H9 (cell line): ENCODE data around the gene ACACA. TPM values are rescaled to one million over a fixed set of nuclear protein-coding genes. Genes with fewer than 3 reads are reported as not detected.

Experiments used
- DNase-seq: peaks from one replicate; pipeline ENCODE4 v3.0.0-alpha.2; 2017
- H2AFZ ChIP-seq: one replicate; pipeline ENCODE4 v1.6.1; 2013; ENCODE audit warnings: mild to moderate bottlenecking, low read length, control low read depth, moderate library complexity
- H2AK5ac ChIP-seq: 2 replicates; pipeline ENCODE4 v1.6.1; 2013; ENCODE audit warnings: low read length, control low read depth, mixed read lengths; ENCODE audit not compliant: insufficient read length
- H2BK120ac ChIP-seq: one replicate; pipeline ENCODE4 v1.6.1; 2013; ENCODE audit warnings: low read depth, mild to moderate bottlenecking, low read length, control low read depth, inconsistent platforms; ENCODE audit not compliant: poor library complexity, severe bottlenecking
- H2BK12ac ChIP-seq: 2 replicates; pipeline ENCODE4 v1.6.1; 2013; ENCODE audit warnings: low read length, control low read depth, mixed read lengths, low read depth; ENCODE audit not compliant: insufficient read length
- H2BK15ac ChIP-seq: 2 replicates; pipeline ENCODE4 v1.6.1; 2013; ENCODE audit warnings: low read depth, low read length, control low read depth
- H2BK20ac ChIP-seq: one replicate; pipeline ENCODE4 v1.6.1; 2013; ENCODE audit warnings: low read depth, mild to moderate bottlenecking, low read length, control low read depth, inconsistent platforms; ENCODE audit not compliant: poor library complexity, severe bottlenecking
- H2BK5ac ChIP-seq: 2 replicates; pipeline ENCODE4 v1.6.1; 2013; ENCODE audit warnings: low read length, control low read depth, mixed read lengths; ENCODE audit not compliant: insufficient read length
- H3K14ac ChIP-seq: 2 replicates; pipeline ENCODE4 v1.6.1; 2013; ENCODE audit warnings: low read length, control low read depth; ENCODE audit not compliant: insufficient read depth
- H3K18ac ChIP-seq: 2 replicates; pipeline ENCODE4 v1.6.1; 2013; ENCODE audit warnings: low read depth, mild to moderate bottlenecking, mixed read lengths, low read length, control low read depth; ENCODE audit not compliant: insufficient read length
- H3K23ac ChIP-seq: 2 replicates; pipeline ENCODE4 v1.6.1; 2013; ENCODE audit warnings: low read length, control low read depth, mixed read lengths, low read depth; ENCODE audit not compliant: insufficient read length
- H3K23me2 ChIP-seq: 2 replicates; pipeline ENCODE4 v1.6.1; 2013; ENCODE audit warnings: low read depth, mild to moderate bottlenecking, mixed read lengths, low read length, control low read depth; ENCODE audit not compliant: insufficient read length, poor library complexity, severe bottlenecking
- H3K27ac ChIP-seq: 2 replicates; pipeline ENCODE4 v1.5.1; 2013; ENCODE audit warnings: low read length, control low read depth, mixed read lengths, low read depth; ENCODE audit not compliant: insufficient read length
- H3K27me3 ChIP-seq: 2 replicates; pipeline ENCODE4 v1.6.1; 2013; ENCODE audit warnings: low read length, control low read depth, inconsistent platforms; ENCODE audit not compliant: insufficient read depth
- H3K4ac ChIP-seq: 2 replicates; pipeline ENCODE4 v1.6.1; 2013; ENCODE audit warnings: low read depth, mild to moderate bottlenecking, control low read depth, inconsistent platforms, low read length, moderate library complexity
- H3K4me1 ChIP-seq: 2 replicates; pipeline ENCODE4 v1.6.1; 2013; ENCODE audit warnings: low read length, control low read depth, inconsistent platforms; ENCODE audit not compliant: insufficient read depth
- H3K4me2 ChIP-seq: 2 replicates; pipeline ENCODE4 v1.6.1; 2013; ENCODE audit warnings: low read length, control low read depth, mixed read lengths; ENCODE audit not compliant: insufficient read length, insufficient read depth
- H3K56ac ChIP-seq: 2 replicates; pipeline ENCODE4 v1.6.1; 2013; ENCODE audit warnings: low read depth, mild to moderate bottlenecking, mixed read lengths, low read length, control low read depth; ENCODE audit not compliant: insufficient read length
- H3K79me1 ChIP-seq: 2 replicates; pipeline ENCODE4 v1.6.1; 2013; ENCODE audit warnings: low read depth, mild to moderate bottlenecking, moderate library complexity, low read length, control low read depth, inconsistent platforms; ENCODE audit not compliant: insufficient read depth, poor library complexity, severe bottlenecking
- H3K79me2 ChIP-seq: 2 replicates; pipeline ENCODE4 v1.6.1; 2013; ENCODE audit warnings: low read length, control low read depth, inconsistent platforms; ENCODE audit not compliant: insufficient read depth
- H3K9ac ChIP-seq: 2 replicates; pipeline ENCODE4 v1.6.1; 2013; ENCODE audit warnings: low read length, control low read depth, mixed read lengths; ENCODE audit not compliant: insufficient read length; ENCODE audit errors: extremely low read depth
- H3K9me3 ChIP-seq: one replicate; pipeline ENCODE4 v1.6.1; 2013; ENCODE audit warnings: low read depth, low read length, inconsistent platforms; ENCODE audit not compliant: control insufficient read depth
- H3T11ph ChIP-seq: one replicate; pipeline ENCODE4 v1.6.1; 2013; ENCODE audit warnings: mild to moderate bottlenecking, low read length, control low read depth, inconsistent platforms
- H4K20me1 ChIP-seq: one replicate; pipeline ENCODE4 v1.6.1; 2013; ENCODE audit not compliant: control insufficient read depth, insufficient read length, insufficient read depth
- H4K5ac ChIP-seq: 2 replicates; pipeline ENCODE4 v1.6.1; 2013; ENCODE audit warnings: low read depth, mild to moderate bottlenecking, mixed read lengths, low read length, control low read depth; ENCODE audit not compliant: insufficient read length
- H4K8ac ChIP-seq: replicated peaks from 2 replicates; pipeline ENCODE4 v1.6.1; 2013; ENCODE audit warnings: low read length, control low read depth, mixed read lengths, low read depth; ENCODE audit not compliant: insufficient read length
- H4K91ac ChIP-seq: 2 replicates; pipeline ENCODE4 v1.6.1; 2013; ENCODE audit warnings: low read depth, mild to moderate bottlenecking, moderate library complexity, mixed read lengths, low read length, control low read depth; ENCODE audit not compliant: insufficient read length
- H3K27ac Mint-ChIP-seq, 3 experiments: 2 replicates in 2 of 3; 3 replicates in 1 of 3; pipeline ENCODE4 v1.8.0; 2020 to 2021; ENCODE audit warnings: mixed read lengths in 3 of 3, mild to moderate bottlenecking in 1 of 3, moderate library complexity in 1 of 3
- H3K27me3 Mint-ChIP-seq: 2 replicates; pipeline ENCODE4 v1.8.0; 2021; ENCODE audit warnings: low read depth, mild to moderate bottlenecking, moderate library complexity, mixed read lengths
- H3K36me3 Mint-ChIP-seq, 3 experiments: 2 replicates in 2 of 3; 3 replicates in 1 of 3; pipeline ENCODE4 v1.8.0; 2020 to 2021; ENCODE audit warnings: low read depth in 3 of 3, mixed read lengths in 3 of 3; ENCODE audit not compliant: insufficient read depth in 1 of 3
- H3K4me1 Mint-ChIP-seq, 2 experiments: 2 replicates each; pipeline ENCODE4 v1.8.0; 2020; ENCODE audit warnings: mixed read lengths in 2 of 2
- H3K4me3 Mint-ChIP-seq, 2 experiments: 2 replicates in 1 of 2; 3 replicates in 1 of 2; pipeline ENCODE4 v1.8.0; 2020 to 2021; ENCODE audit warnings: mild to moderate bottlenecking in 2 of 2, mixed read lengths in 2 of 2, moderate library complexity in 1 of 2
- H3K9me3 Mint-ChIP-seq, 2 experiments: 2 replicates in 1 of 2; 3 replicates in 1 of 2; pipeline ENCODE4 v1.8.0; 2020; ENCODE audit warnings: mild to moderate bottlenecking in 2 of 2, mixed read lengths in 2 of 2, moderate library complexity in 1 of 2
- CTCF ChIP-seq: fragments of 200-600 bp; sonication (generic); conservative IDR thresholded peaks from 3 replicates; pipeline ENCODE4 v1.8.0; 2021; ENCODE audit warnings: antibody characterized with exemption, mild to moderate bottlenecking
- total RNA-seq: library from RNA; stranded (reverse); gene quantifications from 2 replicates; pipeline ENCODE4 v1.2.1, GENCODE V29; 2021

ACACA gene
- total RNA-seq, 1 experiment from 2014 or later, result 135 TPM

GRCh38 chr17:37283414-37283961, 123.1 kb downstream of the ACACA start:
- no peaks in the 10 kb centered on the region for H3K9me3 ChIP-seq
- TF ChIP-seq CTCF, result no peak
- Mint-ChIP-seq H3K4me3 (no peak overlapping the region), H3K4me1 (peaks cover 8% of the 10 kb centered on the region in 2 experiments; a peak in 3 of 4 replicates), H3K9me3 (no peaks in the 10 kb centered on the region), H3K27ac (no peak overlapping the region; a peak in 1 of 7 replicates), H3K27me3 (no peaks in the 10 kb centered on the region), H3K36me3 (peaks cover 12 to 32% (median 18%) of the 10 kb centered on the region in 3 experiments; a peak in 6 of 7 replicates)
- no peak overlapping the region for H4K91ac ChIP-seq
- no peak overlapping the region for H4K8ac ChIP-seq
- H4K20me1 ChIP-seq, result no peaks in the 10 kb centered on the region
- H2AK5ac ChIP-seq, result no peak overlapping the region
- no peak overlapping the region for H2BK120ac ChIP-seq
- H3K23me2 ChIP-seq, result no peaks in the 10 kb centered on the region
- no peak for DNase-seq
- H3K79me1 ChIP-seq, result peaks cover 3% of the 10 kb centered on the region
- H3K79me2 ChIP-seq, result peaks cover under 1% of the 10 kb centered on the region; the same call in 1 of the 2 replicates
- no peak overlapping the region for H3K4ac ChIP-seq
- no peak overlapping the region for H3K56ac ChIP-seq
- H3K14ac ChIP-seq, result no peak overlapping the region
- no peak overlapping the region for H2AFZ ChIP-seq
- H2BK15ac ChIP-seq, result no peak overlapping the region
- H2BK20ac ChIP-seq, result no peak overlapping the region
- H2BK5ac ChIP-seq, result no peak overlapping the region
- H2BK12ac ChIP-seq, result no peak overlapping the region
- no peak overlapping the region for H3T11ph ChIP-seq
- no peak overlapping the region for H4K5ac ChIP-seq
- no peak overlapping the region for H3K9ac ChIP-seq
- H3K18ac ChIP-seq, result no peak overlapping the region
- no peaks in the 10 kb centered on the region; the same call in 1 of the 2 replicates for H3K4me1 ChIP-seq
- no peak overlapping the region for H3K27ac ChIP-seq
- no peak overlapping the region for H3K23ac ChIP-seq
- no peaks in the 10 kb centered on the region for H3K27me3 ChIP-seq
- no peak overlapping the region for H3K4me2 ChIP-seq
